Measurements from ENCODE around the gene SIRPD. TPM values are rescaled to one million over a fixed set of nuclear protein-coding genes. Genes with fewer than 3 reads are reported as not detected.
A peak's percentile ranks its signal among the peaks of the same experiment; 100 is the strongest.

Gene SIRPD
- total RNA-seq, 1 donor = not detected

- no peak overlapping the region for H3K4me3 ChIP-seq (ENCODE audit: low read depth, low read length)
- DNase-seq (ENCODE audit: low read depth) = no peak
- TF ChIP-seq CTCF (IDR thresholded peaks at IDR 0.05; ENCODE audit: insufficient read depth, low read length) = no peak
Observed at GRCh38 chr20:1528811-1529210, 28.7 kb downstream of the SIRPD start.

- TF ChIP-seq CTCF (IDR thresholded peaks at IDR 0.05; ENCODE audit: insufficient read depth, low read length) = no peak
- no peak overlapping the region for H3K4me3 ChIP-seq (ENCODE audit: low read depth, low read length)
- DNase-seq (ENCODE audit: low read depth) = no peak
Observed at GRCh38 chr20:1527923-1528322, 29.6 kb downstream of the SIRPD start.

DNA sequence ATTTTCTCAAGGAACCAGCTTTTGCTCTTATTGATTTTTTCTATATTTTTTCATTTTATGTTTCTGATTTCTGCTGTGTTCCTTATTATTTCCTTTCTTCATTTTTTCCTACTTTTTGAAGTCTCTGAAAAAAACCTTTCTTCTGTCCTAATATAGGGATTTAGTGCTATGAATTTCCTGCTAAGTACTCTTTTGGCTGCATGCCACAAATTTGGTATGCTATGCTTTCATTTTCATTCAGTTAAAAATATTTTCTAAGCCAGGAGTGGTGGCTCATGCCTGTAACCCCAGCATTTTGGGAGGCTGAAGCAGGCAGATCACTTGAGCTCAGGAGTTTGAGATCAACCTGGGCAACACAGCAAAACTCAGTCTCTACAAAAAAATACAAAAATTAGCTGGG, 30.6 kb downstream of the SIRPD start:
- H3K4me3 ChIP-seq (ENCODE audit: low read depth, low read length) = no peak overlapping the region
- TF ChIP-seq CTCF (IDR thresholded peaks at IDR 0.05; ENCODE audit: insufficient read depth, low read length) = no peak
- DNase-seq (ENCODE audit: low read depth) = peak; percentile 35

GRCh38 chr20:1526310-1526709, 31.2 kb downstream of the SIRPD start:
- TF ChIP-seq CTCF (IDR thresholded peaks at IDR 0.05; ENCODE audit: insufficient read depth, low read length) = no peak
- no peak for DNase-seq (ENCODE audit: low read depth)
- H3K4me3 ChIP-seq (ENCODE audit: low read depth, low read length) = no peak overlapping the region

- TF ChIP-seq CTCF (IDR thresholded peaks at IDR 0.05; ENCODE audit: insufficient read depth, low read length) = no peak
- no peak for DNase-seq (ENCODE audit: low read depth)
- no peak overlapping the region for H3K4me3 ChIP-seq (ENCODE audit: low read depth, low read length)
Observed at GRCh38 chr20:1524004-1524403, 33.5 kb downstream of the SIRPD start.

- DNase-seq (ENCODE audit: low read depth) = no peak
- no peak overlapping the region for H3K4me3 ChIP-seq (ENCODE audit: low read depth, low read length)
- no peak for TF ChIP-seq CTCF (IDR thresholded peaks at IDR 0.05; ENCODE audit: insufficient read depth, low read length)
Observed at GRCh38 chr20:1517010-1517409, 40.5 kb downstream of the SIRPD start.

- DNase-seq (ENCODE audit: low read depth) = no peak
- H3K4me3 ChIP-seq (ENCODE audit: low read depth, low read length) = no peak overlapping the region
- no peak for TF ChIP-seq CTCF (IDR thresholded peaks at IDR 0.05; ENCODE audit: insufficient read depth, low read length)
Observed at GRCh38 chr20:1513801-1514200, 43.7 kb downstream of the SIRPD start.

All from fibroblast of the aortic adventitia (primary cell).